H1 (cell line): ENCODE measurements around the gene NSUN7. TPM values are rescaled to one million over a fixed set of nuclear protein-coding genes. Genes with fewer than 3 reads are reported as not detected.

ENCODE experiments used
- ATF2 ChIP-seq: IDR thresholded peaks from 2 replicates; pipeline ENCODE4 v1.6.1; 2012; ENCODE audit warnings: low read length, inconsistent platforms
- MAFK ChIP-seq: IDR thresholded peaks from 2 replicates; pipeline ENCODE4 v1.6.1; 2012; ENCODE audit warnings: low read depth, mild to moderate bottlenecking, improper control_type of control experiment, low read length
- RBBP5 ChIP-seq: IDR thresholded peaks from 2 replicates; pipeline ENCODE4 v1.7.1; 2012; ENCODE audit warnings: low read depth, mild to moderate bottlenecking, inconsistent platforms, low read length, moderate library complexity, borderline replicate concordance
- SIRT6 ChIP-seq: IDR thresholded peaks from one replicate; pipeline ENCODE4 v1.7.1; 2012; ENCODE audit warnings: low read length, inconsistent platforms
- polyA plus RNA-seq, 7 experiments: library from polyadenylated mRNA; depleted of rRNA in 3 of 7; stranded (reverse) in 5 of 7; unstranded in 2 of 7; fragments of >200 nt in 5 of 7; fragments of 200-250 nt in 2 of 7; gene quantifications; 1 replicate in 5 of 7; 2 replicates in 1 of 7; 4 replicates in 1 of 7; pipeline versions ENCODE4 v1.2.1 to v1.2.3, GENCODE V29; 2011 to 2013; ENCODE audit warnings: missing spikeins in 2 of 7, mixed read lengths in 2 of 7
- total RNA-seq: library from RNA; stranded (reverse); fragmentation: NEBNext Ultra II Directional; extraction: Animal tissue kit (Norgen Biotek cat#: 25700); gene quantifications from 2 replicates; pipeline ENCODE4 v1.2.1, GENCODE V29; 2021

NSUN7 gene
- total and polyA plus RNA-seq, 2 of the 8 experiments (the other 6 are each of a cell fraction or from before 2014, with no cell fraction given), result 8.8 to 24.4 TPM

DNA sequence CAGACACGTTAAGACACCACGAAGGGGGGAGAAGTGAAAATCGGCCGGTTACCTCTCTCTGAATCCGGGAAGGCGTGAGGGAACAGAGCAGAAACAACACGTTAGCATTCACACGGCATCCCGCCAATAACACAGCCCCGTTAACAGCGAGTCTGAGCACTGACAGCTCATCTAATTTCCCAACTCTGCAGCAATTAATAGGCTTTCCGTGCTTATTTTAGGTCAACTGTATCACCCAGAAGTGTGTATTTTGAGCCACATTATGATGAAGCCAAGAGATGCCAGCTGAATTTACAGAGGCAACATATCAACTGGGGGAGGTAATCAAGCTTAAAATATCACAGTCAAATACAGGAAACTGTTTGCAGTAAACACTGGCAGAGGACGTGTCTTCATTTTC is 92.6 kb downstream of the NSUN7 start (continued):
- no peak for TF ChIP-seq MAFK
- TF ChIP-seq SIRT6, result no peak
- no peak for TF ChIP-seq RBBP5
- TF ChIP-seq ATF2, result no peak
